Lower leg skin (tissue), 4 donors: ENCODE measurements around the gene EPHA10. TPM values are rescaled to one million over a fixed set of nuclear protein-coding genes. Genes with fewer than 3 reads are reported as not detected.
"Not testable (repeated sequence)": the region's sequence is repeated elsewhere in the genome, so short reads cannot be mapped to it uniquely, and the experiment has no call there.

Source experiments
- DNase-seq, 2 donors: peaks; one replicate each; pipeline ENCODE4 v3.0.0-alpha.2; 2019; ENCODE audit warnings: low spot score in 2 of 2
- H3K4me3 ChIP-seq: fragments of 200-600 bp; sonication (generic); 2 replicates; pipeline ENCODE4 v1.5.1; 2017; ENCODE audit warnings: mild to moderate bottlenecking, low read depth; ENCODE audit not compliant: poor library complexity, severe bottlenecking
- POLR2A ChIP-seq, 2 donors: fragments of 450-650 bp; IDR thresholded peaks; one replicate each; pipeline ENCODE4 v1.6.1; 2016 to 2017; ENCODE audit warnings: antibody characterized with exemption in 2 of 2, mild to moderate bottlenecking in 1 of 2, moderate library complexity in 1 of 2
- WGBS, 2 donors: methylation state at CpG; one replicate each; pipeline ENCODE4 v1.1.5; 2018; 5-methylcytosine and 5-hydroxymethylcytosine counted together
- intact Hi-C: fragments of 100-400 bp; cut with DNase I; formaldehyde crosslinking; loops from one replicate; pipeline ENCODE4 v1.15.0; 2023; ENCODE audit warnings: low total_unique reads
- total RNA-seq, 4 donors: library from RNA; depleted of rRNA; stranded (reverse); fragments of >200 nt; gene quantifications; one replicate each; pipeline ENCODE4 v1.1.0, GENCODE V29; 2016
- TF ChIP-seq, protein P1 (sequence below), 3 donors: fragments of 450-650 bp; IDR thresholded peaks; one replicate each; pipeline ENCODE4 v1.5.1; 2016; ENCODE audit warnings: antibody characterized with exemption in 3 of 3, mild to moderate bottlenecking in 3 of 3, moderate library complexity in 2 of 3

EPHA10 gene
- total RNA-seq, 4 donors from 2014 or later, result 0.37 to 1.5 TPM; not detected in 2

DNA sequence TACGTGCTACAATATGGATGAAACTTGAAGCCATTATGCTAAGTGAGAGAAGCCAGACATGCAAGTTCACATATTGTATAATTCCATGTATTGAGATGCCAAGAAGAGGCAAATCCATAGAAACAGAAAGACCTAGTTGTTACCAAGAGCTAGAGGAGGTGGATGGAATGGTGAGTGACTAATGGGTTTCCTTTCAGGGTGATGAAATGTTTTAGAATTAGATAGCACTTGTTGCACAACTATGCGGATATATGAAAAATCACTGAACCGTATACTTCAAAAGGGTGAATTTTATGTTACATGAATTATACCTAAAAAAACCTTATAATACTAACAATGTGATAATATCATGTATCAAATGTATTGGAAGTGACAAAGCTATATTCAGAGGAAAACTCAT, 18.1 kb downstream of the EPHA10 start:
- 88 to 94% methylated on average over 3 of the region's 3 CpGs for WGBS, 2 donors
- no peak overlapping the region for H3K4me3 ChIP-seq
- intact Hi-C loops, result no loop called here
- TF ChIP-seq, protein P1, sequence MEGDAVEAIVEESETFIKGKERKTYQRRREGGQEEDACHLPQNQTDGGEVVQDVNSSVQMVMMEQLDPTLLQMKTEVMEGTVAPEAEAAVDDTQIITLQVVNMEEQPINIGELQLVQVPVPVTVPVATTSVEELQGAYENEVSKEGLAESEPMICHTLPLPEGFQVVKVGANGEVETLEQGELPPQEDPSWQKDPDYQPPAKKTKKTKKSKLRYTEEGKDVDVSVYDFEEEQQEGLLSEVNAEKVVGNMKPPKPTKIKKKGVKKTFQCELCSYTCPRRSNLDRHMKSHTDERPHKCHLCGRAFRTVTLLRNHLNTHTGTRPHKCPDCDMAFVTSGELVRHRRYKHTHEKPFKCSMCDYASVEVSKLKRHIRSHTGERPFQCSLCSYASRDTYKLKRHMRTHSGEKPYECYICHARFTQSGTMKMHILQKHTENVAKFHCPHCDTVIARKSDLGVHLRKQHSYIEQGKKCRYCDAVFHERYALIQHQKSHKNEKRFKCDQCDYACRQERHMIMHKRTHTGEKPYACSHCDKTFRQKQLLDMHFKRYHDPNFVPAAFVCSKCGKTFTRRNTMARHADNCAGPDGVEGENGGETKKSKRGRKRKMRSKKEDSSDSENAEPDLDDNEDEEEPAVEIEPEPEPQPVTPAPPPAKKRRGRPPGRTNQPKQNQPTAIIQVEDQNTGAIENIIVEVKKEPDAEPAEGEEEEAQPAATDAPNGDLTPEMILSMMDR (IDR thresholded peaks at IDR 0.05), result no peak
- no peak for TF ChIP-seq POLR2A (IDR thresholded peaks at IDR 0.05)
- no peak for DNase-seq

DNA sequence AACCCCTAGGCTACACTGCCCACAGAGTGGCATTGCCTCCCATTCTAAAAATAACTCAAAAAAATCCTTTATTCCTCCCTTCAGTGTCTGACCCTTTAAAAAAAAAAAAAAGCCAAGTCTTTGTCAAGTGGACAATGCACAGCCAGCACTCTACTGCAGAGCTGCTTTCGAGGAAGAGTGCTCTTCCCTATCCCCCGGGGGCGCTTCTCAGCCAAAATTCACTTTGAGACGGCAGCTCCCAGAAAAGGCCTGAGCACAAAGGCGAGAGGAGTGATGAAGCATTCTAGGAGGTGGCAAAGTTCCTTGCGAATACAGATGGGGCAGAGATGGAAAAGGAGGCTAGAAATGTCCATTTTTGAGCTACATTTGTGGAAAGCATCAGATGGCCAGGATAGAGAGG, 23.3 kb downstream of the EPHA10 start:
- H3K4me3 ChIP-seq, result no peak overlapping the region
- peak in 1 of 2 donors; percentile 13 for DNase-seq
- intact Hi-C loops, result no loop called here
- WGBS, 2 donors, result 36 to 37% methylated on average over 6 of the region's 6 CpGs
- TF ChIP-seq POLR2A (IDR thresholded peaks at IDR 0.05), result no peak
- TF ChIP-seq, protein P1 (IDR thresholded peaks at IDR 0.05), result no peak

DNA sequence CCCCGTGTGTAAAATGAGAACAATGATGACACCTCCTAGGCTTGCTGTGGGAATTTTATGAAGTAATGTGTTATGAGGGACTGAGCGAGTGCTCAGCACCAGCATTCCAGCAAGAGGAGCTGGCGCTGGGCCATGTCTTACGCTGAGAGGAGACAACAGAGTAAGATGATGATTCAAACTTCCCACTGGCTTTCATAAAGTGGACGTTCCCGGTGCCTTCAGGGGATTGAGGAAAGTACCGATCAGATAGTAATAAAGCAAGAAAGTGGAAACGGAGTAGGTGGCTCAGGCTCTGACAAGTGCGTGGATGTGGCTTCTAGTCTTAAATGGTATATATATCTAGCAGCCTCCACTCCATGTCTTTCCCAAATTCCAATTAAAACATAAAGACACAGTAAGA, 23.8 kb downstream of the EPHA10 start:
- TF ChIP-seq, protein P1 (IDR thresholded peaks at IDR 0.05), result no peak
- TF ChIP-seq POLR2A (IDR thresholded peaks at IDR 0.05), result no peak
- no peak overlapping the region for H3K4me3 ChIP-seq
- intact Hi-C loops, result no loop called here
- 48 to 51% methylated on average over 9 of the region's 9 CpGs for WGBS, 2 donors
- DNase-seq, result peak in 1 of 2 donors; percentile 69

DNA sequence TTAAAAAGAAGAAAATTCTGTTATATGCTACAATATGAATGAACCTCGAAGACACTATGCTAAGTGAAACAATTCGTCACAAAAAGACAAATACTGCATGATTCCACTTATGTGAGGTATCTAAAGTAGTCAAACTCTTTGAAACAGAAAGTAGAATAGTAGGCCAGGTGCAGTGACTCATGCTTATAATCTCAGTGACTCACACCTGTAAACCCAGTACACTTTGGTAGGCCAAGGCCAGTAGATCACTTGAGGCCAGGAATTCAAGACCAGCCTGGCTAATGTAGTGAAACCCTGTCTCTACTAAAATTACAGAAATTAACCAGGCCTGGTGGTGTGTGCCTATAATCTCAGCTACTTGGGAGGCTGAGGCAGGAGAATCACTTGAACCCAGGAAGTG, 25.7 kb downstream of the EPHA10 start:
- DNase-seq, result peak in 1 of 2 donors; percentile 3
- WGBS, 2 donors, result 51 to 64% methylated on average over 2 of the region's 2 CpGs
- TF ChIP-seq, protein P1 (IDR thresholded peaks at IDR 0.05), result no peak

DNA sequence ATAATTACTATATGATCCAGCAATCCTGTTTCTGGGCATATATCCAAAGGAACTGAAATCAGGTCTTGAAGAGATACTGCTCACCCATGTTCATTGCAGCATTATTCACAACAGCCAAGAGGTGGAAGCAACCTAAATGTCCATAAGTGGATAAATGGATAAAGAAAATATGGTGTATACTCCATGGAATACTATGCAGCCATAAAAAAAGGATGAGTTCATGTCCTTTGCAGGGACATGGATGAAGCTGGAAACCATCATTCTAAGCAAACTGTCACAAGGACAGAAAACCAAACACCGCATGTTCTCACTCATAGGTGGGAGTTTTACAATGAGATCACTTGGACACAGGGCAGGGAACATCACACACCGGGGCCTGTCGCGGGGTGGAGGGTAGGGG, 26.3 kb downstream of the EPHA10 start:
- H3K4me3 ChIP-seq, intact Hi-C loops: not testable (repeated sequence)
- DNase-seq, result peak in 1 of 2 donors; percentile 37
- WGBS, 2 donors, result 92 to 95% methylated on average over 4 of the region's 4 CpGs

More for the DNA sequence above, 25.7 kb downstream of the EPHA10 start:
- intact Hi-C loops, result no loop called here
- H3K4me3 ChIP-seq, result no peak overlapping the region

DNA sequence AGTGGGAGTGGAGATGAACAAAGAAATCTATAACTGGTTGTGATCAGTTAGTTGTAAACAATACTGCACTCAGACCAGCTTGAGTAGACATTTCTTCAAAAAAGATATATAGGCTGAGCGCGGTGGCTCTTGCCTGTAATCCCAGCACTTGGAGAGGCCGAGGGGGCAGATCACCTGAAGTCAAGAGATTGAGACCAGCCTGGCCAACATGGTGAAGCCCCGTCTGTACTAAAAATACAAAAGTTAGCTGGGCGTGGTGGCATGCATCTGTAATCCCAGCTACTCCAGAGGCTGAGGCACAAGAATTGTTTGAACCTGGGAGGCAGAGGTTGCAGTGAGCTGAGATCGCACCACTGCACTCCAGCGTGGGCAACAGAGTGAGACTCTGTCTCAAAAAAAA, 26.9 kb downstream of the EPHA10 start:
- H3K4me3 ChIP-seq, intact Hi-C loops: not testable (repeated sequence)
- DNase-seq, result peak in 1 of 2 donors; percentile 52
- 75 to 79% methylated on average over 7 of the region's 7 CpGs for WGBS, 2 donors
